OCI-M1 (cell line): ENCODE data around the gene FSTL5.

ENCODE experiments used
- DNase-seq: peaks from one replicate; lab custom pipeline; 2025; lab: John Stamatoyannopoulos, UW

The FSTL5 gene

DNA sequence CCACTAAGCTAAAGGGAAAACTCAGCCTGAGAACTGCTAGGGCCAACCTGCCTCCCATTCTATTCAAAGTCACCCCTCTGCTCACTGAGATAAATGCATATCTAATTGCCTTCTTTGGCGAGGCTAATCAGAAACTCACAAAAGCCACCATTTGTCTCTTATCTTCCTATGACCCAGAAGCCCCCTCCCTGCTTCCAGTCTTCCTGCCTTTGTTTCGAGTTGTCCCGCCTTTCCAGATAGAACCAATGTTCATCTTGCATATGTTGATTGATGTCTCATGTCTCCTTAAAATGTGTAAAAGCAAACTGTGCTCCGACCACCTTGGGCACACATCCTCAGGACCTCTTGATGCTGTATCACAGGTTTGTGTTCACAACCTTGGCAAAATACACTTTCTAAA lies 459.8 kb downstream of the FSTL5 start:
- peak; percentile 47 for DNase-seq

DNA sequence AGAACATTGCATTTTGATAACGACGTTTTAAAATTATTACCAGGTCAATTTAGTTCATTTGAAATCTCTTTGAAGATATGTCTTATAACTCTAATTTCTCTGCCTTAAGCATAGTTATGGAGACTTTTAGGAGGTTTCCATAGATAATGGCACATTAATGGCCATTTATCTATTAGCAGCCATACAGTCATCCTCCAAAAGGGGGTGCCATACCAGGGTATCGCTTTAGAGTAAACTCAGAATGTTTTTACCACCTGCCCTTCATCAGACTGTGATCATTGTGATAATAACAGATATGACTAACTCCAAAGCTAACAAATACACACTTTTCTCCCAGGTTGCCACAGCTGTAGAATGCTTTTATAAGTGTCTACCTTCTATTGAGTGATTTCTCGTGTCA lies 461.5 kb downstream of the FSTL5 start:
- DNase-seq: no peak

DNA sequence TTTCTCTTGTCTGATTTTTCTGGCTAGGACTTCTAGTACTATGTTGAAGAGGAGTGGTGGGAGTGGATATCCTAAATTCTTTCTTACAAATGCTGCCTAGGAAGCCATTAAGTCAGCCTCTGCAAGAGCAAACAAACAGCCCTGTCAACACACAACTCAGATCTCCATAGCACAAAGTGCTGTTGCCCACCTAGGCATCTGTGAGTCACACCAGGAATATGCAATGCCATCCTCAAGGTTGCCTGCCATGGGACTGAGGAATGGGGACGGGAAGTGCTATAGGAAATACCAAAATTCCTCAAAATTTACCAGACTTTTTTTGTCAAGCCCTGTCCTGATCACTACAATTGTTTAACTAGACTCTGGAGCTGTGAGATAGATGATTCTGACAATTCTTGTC lies 466.9 kb downstream of the FSTL5 start:
- DNase-seq: no peak

DNA sequence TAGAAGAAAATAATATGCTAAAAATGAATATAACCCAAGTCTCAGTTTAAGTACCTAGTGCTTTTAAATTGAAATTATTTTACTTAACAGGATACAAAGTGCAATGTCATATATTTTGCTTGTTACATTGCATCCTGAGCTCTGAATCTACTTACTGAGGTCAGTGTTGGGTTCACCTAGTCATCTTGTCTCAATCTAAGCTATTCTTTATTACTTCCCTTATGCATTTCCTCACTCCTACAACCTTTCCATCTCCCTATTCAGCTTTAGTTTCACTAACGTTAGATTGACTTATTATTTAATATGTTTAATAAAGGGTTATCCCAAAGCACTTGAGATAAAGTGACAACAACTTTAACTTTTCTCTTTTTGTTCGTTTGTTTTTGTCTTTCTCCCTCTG lies 483.7 kb downstream of the FSTL5 start:
- DNase-seq: peak; percentile 17

DNA sequence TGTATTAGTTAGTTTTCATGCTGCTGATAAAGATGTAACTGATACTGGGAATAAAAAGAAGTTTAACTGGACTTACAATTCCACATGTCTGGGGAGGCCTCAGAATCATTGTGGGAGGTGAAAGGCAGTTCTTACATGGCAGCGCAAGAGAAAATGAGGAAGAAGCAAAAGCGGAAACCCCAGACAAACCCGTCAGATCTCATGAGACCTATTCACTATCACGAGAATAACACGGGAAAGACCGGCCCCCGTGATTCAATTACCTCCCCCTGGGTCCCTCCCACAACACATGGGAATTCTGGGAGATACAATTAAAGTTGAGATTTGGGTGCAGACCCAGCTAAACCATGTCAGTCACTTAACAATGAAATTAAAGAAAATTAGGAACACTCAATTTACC lies 499.1 kb downstream of the FSTL5 start:
- no peak for DNase-seq

DNA sequence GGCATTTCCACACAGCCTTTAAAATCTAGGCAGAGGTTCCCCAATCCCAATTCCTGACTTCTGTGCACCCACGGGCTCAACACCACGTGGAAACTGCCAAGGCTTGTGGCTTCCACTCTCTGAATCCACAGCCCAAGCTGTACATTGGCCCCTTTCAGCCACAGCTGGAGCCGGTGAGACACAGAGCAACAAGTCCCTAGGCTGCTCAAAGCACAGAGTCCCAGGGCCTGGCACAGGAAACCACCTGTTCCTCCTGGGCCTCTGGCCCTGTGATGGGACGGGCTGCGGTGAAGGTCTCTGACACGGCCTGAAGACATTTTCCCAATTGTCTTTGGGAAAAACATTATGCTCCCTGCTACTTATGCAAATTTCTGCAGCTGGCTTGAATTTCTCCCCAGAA lies 500.0 kb downstream of the FSTL5 start:
- no peak for DNase-seq

DNA sequence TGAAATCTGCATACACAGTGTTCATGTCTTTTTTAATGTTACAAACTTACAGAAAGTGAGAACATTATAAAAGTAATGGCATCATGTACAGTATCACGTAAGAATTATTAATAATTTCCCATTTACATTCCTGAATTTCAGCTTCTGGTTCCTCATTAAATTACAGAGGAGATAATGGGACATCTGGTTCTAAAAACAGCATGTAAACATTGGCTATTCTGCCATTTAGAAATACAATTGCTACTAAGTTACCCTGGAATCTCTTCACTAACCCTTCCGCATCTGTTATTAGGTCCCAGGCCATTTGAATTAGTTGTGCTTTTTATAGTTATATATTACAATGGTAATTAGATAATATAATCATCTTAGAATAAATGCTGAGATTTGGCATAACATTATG lies 505.1 kb downstream of the FSTL5 start:
- no peak for DNase-seq

DNA sequence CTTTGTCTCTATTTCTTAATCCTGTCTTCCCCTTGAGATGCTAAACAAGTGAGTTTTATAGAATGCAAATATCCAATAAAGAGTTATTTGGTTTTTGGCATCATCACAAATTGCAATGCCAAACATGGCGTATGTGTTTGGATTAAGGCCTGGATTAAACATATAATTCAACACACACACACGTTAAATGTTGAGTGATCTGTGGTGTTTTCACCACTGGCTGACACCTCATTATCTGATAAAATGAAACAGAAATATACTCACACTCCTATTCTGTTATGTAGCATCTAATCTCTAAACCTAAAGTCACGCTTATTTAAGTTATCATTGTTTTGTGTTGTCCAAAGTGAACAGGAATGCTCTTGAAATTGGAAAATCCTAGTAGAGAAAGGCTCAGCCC lies 506.2 kb downstream of the FSTL5 start:
- no peak for DNase-seq

DNA sequence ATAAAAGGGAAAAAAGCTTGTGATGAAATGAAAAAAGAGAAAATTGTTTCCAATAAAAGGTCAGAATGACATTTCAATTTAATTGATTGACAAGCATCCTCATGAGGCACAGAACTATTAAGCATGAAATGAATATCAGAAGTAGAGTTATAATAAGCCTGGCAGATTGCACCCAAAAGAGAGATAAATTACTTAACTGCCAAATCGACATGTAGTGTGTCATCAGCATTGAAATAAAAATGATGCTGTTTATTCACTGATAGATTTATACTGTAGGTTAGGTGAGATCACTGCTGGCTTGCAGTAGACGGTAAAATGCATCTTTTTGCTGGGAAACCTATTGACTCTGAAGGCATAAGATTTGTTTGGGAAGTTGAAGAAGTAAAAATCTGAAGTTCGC lies 507.2 kb downstream of the FSTL5 start:
- no peak for DNase-seq

DNA sequence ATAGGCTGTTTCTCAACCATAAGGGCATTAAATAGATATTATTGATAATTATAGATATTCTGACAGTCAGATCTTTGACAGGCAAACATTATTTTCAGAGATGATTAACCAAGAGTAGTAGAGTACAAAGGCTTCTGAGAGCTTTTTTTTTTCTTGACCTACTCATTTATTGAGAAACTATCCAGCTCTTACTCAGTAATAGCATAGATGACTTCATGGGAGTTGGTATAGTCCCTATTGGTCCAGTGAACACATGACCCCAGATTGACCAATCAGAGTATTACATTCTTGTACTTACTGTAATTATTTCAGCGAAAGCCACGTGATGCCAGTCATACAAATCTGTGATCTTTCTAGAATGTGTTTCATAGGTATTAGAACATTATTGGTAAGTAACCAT lies 508.7 kb downstream of the FSTL5 start:
- DNase-seq: no peak

DNA sequence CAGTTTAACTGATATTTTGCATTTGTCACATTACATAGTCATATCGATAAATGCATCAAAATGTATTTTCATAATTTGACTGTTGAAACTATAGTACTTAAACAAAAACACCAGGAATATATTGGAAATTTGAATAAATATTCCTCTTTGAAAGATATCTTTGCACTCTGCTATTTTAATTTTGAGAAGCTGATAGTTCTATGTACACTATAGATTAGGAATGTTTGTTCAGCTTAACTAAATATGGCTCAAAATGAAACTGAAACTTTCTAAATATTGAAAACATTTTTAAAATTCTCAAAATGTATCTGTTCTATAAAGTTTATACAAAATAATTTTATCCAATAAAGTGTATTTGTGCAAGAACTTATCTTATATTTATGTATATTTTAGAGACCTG lies 510.1 kb downstream of the FSTL5 start:
- peak; percentile 34 for DNase-seq

DNA sequence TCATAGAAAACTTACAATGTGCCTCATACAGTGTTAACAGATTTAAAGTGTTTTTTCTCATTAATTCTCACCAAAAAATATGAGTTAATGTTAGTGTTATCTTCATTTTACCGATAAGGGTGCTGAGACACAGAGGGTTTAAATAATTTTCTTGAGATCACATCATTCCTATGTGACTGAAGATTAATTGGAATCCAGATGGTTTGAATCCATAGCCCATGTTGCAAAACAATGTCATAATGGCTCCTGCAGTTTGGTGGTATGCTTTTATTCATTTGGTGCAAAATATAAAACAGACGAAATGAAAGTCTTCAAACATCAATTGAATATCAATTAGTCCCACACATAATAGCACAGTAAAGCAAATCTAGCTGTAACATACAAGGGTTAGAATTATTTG lies 512.2 kb downstream of the FSTL5 start:
- DNase-seq: no peak

DNA sequence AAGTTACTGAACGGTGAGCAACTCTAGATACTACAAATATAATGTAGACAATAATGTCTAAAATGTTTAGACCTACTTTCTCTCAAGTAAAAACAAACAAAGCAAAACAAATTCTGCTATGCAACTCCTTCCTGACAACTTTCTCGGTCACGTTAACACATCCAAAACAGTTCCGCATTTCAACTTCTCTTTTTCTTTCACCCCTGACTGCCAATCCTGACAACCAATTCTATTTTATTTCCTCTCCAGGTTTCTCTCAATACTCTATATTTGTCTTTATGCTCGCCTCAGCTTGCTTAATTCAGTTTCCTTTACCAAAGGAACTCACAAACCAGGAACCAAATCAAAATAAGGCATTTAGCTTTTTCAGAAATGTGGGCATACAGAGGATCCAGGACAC lies 513.0 kb downstream of the FSTL5 start:
- DNase-seq: peak; percentile 88

DNA sequence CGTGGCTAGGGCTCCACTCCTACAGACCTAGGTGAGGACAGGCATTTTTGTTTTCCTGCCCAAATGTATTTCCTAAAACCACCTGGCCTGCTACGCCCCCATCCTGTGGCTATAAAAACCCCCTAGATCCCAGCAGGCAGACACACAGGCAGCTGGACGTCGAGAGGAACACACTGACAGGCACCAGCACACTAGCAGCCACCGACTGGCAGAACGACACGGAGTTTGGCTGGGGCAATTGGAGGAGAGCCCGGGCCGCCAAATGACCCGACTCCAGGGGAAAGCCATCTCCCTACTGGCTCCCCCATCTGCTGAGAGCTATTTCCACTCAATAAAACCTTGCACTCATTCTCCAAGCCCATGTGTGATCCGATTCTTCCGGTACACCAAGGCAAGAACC lies 516.0 kb downstream of the FSTL5 start:
- no peak for DNase-seq

DNA sequence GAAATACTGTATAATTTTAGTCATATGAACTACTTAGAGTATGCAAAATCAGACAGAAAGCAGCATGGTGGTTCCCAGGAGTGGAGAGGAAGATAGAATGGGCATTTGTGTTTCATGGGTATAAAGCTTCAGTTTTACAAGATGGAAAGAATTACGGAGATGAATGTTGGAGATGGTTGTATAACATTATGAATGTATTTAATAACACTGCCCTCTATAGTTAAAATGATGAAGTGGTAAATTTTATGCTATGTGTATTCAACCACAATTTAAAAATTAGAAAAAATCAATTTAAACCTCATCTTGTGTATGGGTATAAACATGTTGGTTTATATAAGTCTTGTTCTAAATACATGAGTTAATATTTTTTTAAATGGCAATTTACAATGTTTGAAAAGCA lies 521.1 kb downstream of the FSTL5 start:
- DNase-seq: peak; percentile 59

DNA sequence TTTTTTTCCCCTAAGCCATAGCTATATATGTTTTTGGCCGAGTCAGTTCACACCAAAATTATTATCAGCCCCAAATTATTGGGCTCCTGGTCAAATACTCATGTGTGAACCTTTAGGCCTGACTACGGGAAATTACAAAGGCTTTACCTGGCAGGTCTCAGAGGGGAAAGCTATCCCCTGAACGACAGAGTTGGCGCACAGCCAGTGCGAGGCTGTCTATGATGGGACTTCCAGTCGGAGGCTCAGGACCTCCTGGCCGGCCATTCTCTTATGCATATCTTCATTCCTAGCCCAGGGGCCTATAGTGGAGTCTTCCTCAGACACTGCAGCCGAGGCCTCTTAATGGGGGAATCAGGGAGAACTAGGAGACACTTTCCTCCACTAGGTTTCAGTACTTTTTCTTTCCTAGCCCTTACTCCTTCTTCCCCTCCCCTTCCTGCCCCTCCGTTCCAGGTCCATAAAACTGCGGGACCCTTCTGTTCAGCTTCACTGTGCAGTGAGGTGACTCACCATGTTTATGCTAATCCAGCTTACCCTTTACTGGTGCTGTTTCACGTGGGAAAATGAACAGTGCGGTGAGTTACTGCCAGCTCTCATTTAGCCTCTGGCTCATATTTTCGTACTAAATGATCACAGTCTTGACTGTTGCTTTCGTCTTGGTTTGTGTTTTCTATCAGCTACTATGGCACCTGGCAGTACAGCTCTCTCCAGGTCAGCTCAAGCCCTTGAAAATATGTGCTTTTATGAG lies 533.9 kb downstream of the FSTL5 start:
- DNase-seq: no peak

DNA sequence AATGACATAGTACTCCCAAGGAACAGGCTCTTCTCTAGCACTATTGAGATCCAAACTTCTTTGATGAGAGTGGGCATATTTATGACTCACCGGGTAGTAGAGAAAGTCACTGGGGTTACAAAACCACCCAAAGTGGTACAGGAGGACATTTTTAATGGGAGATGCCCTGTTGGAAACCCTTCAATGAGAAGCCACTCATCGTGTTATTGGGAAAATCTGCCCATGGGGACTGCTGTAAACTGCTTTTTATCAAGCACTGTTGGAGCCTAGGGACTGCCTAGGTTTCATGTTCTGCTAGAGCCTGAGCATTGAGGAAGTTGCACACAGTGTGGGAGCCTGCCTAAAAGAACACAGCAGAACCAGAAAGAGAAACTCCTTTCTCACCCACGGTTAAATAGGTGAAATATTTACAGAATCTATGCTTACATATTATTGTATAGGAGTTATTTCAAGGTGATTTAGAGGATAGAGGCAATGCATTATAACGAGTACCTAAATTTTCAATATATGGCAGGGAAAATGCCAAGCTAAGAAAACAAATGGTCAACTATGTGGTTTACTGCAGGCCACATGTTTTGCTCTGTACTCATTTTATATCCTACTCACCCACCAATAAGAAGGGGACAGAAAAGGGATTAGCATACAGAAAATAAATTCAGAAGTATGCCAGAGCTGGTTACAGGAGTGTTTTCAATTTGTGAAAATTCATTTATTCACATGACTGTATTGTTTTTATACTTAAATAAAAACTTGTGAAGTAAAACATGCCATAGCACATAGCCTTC lies 559.1 kb downstream of the FSTL5 start:
- peak; percentile 77 for DNase-seq

DNA sequence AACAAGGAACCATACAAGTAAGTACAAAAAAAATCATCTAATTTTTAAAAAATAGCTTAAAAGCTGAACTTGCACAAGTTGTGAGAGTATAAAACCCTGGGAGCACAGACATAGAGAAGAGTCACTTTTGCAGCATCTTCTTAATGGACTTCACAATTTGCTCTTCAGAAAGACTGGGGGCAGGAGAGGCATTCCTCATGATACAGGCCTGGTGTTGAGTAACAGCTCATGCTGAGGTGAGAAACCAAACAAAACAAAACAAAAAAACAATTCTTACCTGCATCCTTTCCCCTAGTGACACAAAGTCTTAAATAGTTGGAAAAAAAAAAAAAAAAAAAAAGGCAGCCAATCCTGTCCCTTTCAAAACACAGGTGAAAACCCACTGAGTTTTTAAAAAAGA lies 562.8 kb downstream of the FSTL5 start:
- no peak for DNase-seq

DNA sequence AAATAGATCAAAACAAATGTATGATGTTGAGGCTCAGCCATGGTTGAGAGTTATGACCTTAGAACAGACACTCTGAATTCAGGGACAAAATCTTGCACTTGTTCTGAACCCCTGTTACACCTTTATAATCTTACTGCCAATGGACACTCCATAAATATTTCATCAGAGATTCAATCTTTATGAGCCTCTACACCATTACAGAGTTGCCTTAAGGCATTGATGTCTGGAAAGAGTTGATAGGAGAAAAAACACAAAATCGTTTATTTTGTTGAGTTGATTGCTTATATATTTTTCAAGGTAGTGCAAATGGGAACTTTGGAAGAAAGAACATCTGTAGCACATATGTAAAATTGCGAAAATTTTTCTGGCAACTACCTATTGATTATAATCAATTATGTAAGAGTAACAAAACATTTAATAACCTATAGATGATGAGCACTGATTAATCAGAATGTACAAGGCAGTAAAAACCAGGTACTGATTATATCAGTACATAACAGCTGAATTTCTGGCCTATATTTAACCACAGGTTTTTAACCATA lies 568.5 kb downstream of the FSTL5 start:
- no peak for DNase-seq

DNA sequence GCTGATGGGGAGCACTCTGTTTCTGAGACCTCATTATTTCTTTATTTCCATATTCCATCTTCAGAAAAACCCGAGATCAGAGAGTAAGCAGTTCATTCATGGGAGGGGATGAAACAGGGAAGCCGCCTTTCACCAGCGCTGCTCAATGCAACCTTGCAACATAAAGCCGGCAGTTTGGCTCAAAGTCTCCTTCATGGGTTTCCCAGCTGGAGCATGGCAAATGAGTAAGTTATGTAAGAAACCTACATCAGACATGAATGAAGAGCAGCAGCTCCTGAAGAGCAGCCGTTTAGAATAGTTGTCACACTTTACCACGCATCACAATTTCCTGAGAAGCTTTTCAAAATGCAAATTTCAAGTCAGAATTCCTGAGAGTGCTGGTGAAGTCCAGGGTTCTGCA lies 578.8 kb downstream of the FSTL5 start:
- DNase-seq: no peak

DNA sequence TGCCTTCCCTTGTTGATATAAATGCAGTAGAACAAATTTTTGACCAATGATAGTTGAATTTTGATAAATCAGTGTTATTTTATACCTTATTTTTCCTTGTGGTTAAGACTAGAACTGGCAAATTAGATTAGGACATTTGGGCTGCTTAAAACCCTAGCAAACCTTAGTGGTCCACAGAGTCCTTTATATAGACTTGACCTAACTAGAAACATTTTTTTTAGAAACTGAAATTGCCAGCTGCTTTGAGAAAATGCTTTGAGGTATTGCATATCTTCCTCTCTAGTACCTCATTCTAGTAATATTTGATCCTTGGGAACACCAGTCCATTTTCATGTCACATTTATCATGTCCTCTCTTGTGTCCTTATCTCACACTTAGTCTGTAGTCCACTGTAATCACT lies 580.3 kb downstream of the FSTL5 start:
- no peak for DNase-seq

DNA sequence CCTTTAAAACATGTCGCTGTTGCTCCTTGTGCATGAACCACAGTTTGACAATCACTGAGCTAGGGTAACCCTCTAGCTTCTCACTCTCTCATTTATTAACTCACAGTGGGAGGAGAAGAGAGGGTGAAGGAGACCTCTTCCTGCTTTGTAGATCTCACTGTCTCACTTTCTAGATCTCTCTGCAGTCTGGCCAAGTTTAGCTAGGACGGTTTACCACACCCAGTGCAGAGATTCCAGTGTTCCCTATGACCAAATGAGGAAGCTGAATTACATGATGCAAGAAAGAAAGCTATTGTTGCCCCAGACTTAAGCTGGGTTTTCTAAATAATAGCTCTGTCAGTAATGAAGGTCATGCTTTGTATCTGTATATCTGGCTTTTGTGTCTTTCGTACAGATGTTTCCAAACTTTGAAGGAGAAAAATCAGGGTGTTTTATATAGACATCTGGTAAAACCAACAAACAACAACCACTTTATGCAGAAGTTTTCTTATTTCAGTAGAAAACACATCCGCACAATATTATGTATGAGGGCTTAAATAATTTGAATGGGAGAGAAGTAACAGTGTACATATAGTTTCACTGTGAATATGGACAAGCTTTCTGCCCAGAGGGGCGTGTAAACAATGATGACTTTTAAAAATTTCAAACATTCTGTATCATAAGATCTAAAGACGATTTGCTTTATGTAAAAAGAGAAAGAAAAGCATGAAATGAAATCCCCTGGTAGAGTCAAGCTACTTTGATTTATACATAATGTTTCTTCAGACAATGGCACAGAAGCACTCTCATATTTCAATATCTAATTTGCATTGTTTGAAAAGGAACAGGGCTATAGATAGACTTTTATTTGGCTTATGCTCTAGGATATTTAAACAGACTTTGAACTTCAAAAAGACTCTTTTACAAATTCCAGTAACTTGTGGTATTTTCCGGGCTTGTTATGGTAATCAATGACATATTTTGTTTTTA lies 582.3 kb downstream of the FSTL5 start:
- peak; percentile 91 for DNase-seq
